Type B pancreatic cell (in vitro differentiated cells): ENCODE measurements around the gene CNOT11. TPM values are rescaled to one million over a fixed set of nuclear protein-coding genes. Genes with fewer than 3 reads are reported as not detected.
"Not testable (repeated sequence)": the region's sequence is repeated elsewhere in the genome, so short reads cannot be mapped to it uniquely, and the experiment has no call there.

Experiments used
- DNase-seq: peaks from one replicate; pipeline ENCODE4 v3.0.0; 2021; ENCODE audit warnings: mixed read lengths; ENCODE audit not compliant: unreplicated experiment; ENCODE audit errors: extremely low spot score
- H3K27ac Mint-ChIP-seq: 2 replicates; pipeline ENCODE4 v1.8.0; 2021; ENCODE audit warnings: mild to moderate bottlenecking, mixed read lengths
- H3K27me3 Mint-ChIP-seq: 2 replicates; pipeline ENCODE4 v1.8.0; 2021; ENCODE audit warnings: mixed read lengths
- H3K36me3 Mint-ChIP-seq: 2 replicates; pipeline ENCODE4 v1.8.0; 2021; ENCODE audit warnings: mixed read lengths
- H3K4me1 Mint-ChIP-seq: one replicate; pipeline ENCODE4 v1.8.0; 2021; ENCODE audit warnings: mixed read lengths; ENCODE audit not compliant: unreplicated experiment
- H3K4me3 Mint-ChIP-seq: 2 replicates; pipeline ENCODE4 v1.8.0; 2021; ENCODE audit warnings: mild to moderate bottlenecking, mixed read lengths
- H3K9me3 Mint-ChIP-seq: 2 replicates; pipeline ENCODE4 v1.8.0; 2021; ENCODE audit warnings: mixed read lengths
- microRNA-seq: library from miRNA; unstranded; fragments of <30 nt; microRNA quantifications from one replicate; pipeline ENCODE4, GENCODE V29; 2020
- total RNA-seq: library from RNA; stranded (reverse); gene quantifications from 2 replicates; pipeline ENCODE4 v1.2.1, GENCODE V29; 2021; ENCODE audit warnings: low replicate concordance
- TF ChIP-seq, protein P1 (sequence below): fragments of 200-600 bp; sonication (generic); conservative IDR thresholded peaks from 2 replicates; pipeline ENCODE4 v1.5.0; 2021; ENCODE audit warnings: antibody characterized with exemption, mild to moderate bottlenecking

The CNOT11 gene
- total RNA-seq, 1 donor from 2014 or later = 64.5 TPM

DNA sequence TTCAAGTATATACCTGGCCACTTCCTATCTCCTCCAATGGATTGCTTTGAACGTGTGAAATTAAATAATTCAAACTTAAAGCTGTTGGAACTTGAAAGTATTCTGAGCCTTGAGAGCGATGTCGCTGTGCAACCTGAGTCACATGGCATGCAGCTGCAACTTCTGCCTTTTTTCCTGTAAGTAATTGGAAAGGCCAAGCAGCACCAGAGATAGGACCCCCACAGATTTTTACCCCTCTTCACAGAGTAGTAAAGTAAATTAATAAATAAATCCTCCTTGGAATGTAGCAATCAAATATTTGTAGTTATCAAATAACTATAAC lies 59.0 kb downstream of the CNOT11 start:
- TF ChIP-seq, protein P1, sequence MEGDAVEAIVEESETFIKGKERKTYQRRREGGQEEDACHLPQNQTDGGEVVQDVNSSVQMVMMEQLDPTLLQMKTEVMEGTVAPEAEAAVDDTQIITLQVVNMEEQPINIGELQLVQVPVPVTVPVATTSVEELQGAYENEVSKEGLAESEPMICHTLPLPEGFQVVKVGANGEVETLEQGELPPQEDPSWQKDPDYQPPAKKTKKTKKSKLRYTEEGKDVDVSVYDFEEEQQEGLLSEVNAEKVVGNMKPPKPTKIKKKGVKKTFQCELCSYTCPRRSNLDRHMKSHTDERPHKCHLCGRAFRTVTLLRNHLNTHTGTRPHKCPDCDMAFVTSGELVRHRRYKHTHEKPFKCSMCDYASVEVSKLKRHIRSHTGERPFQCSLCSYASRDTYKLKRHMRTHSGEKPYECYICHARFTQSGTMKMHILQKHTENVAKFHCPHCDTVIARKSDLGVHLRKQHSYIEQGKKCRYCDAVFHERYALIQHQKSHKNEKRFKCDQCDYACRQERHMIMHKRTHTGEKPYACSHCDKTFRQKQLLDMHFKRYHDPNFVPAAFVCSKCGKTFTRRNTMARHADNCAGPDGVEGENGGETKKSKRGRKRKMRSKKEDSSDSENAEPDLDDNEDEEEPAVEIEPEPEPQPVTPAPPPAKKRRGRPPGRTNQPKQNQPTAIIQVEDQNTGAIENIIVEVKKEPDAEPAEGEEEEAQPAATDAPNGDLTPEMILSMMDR = no peak
- H3K4me1 Mint-ChIP-seq = peaks cover 17% of the 10 kb centered on the region
- DNase-seq = no peak
- no peak overlapping the region for H3K4me3 Mint-ChIP-seq
- H3K36me3 Mint-ChIP-seq = peaks cover 2% of the 10 kb centered on the region
- H3K27me3 Mint-ChIP-seq = no peaks in the 10 kb centered on the region
- H3K9me3 Mint-ChIP-seq = peaks cover 4% of the 10 kb centered on the region
- H3K27ac Mint-ChIP-seq = no peak overlapping the region

DNA sequence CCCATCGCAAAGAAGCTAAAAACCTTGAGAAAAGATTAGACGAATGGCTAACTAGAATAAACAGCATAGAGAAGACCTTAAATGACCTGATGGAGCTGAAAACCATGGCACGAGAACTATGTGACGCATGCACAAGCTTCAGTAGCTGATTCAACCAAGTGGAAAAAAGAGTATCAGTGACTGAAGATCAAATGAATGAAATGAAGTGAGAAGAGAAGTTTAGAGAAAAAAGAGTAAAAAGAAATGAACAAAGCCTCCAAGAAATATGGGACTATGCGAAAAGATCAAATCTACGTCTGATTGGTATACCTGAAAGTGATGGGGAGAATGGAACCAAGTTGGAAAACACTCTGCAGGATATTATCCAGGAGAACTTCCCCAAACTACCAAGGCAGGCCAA lies 63.9 kb downstream of the CNOT11 start:
- not testable (repeated sequence) for H3K27ac Mint-ChIP-seq, H3K27me3 Mint-ChIP-seq, H3K4me1 Mint-ChIP-seq, H3K9me3 Mint-ChIP-seq, H3K4me3 Mint-ChIP-seq, DNase-seq, H3K36me3 Mint-ChIP-seq

Small RNA genes lying within 50 kb of the gene (microRNA-seq; reads per million reads assigned to microRNA genes)
- gene MIR5696 = 3.9 reads per million, percentile 13 among the genes with 10 or more reads in this experiment

Other genes starting within 250 kb of the CNOT11 start
- 16.1 and 20.1 TPM in 2 replicates for gene TBC1D8, start 101.5 kb upstream of the CNOT11 start, total RNA-seq
- 47.0 and 57.3 TPM in 2 replicates for gene RNF149, start 55.8 kb downstream of the CNOT11 start, total RNA-seq
- 1.9 and 4.2 TPM in 2 replicates for gene CREG2, start 134.6 kb downstream of the CNOT11 start, total RNA-seq
- gene RFX8, start 222.2 kb downstream of the CNOT11 start, total RNA-seq = 1.1 TPM in 1 of 2 replicates, not detected in the other